SK-N-SH treated with all-trans-retinoic acid at 6 μM for 48 hours (cell line): ENCODE results near the gene LRRFIP1.

Experiments
- ATAC-seq: fragments of 200-7000 bp; cut with Tn5 transposase; 3 replicates; pipeline ENCODE4 v1.9.1; 2020; ENCODE audit warnings: mild to moderate bottlenecking, moderate library complexity
- ARNTL ChIP-seq: fragments of 450-650 bp; formaldehyde crosslinking; IDR thresholded peaks from 2 replicates; pipeline ENCODE4 v1.5.0; 2020; ENCODE audit warnings: low read depth, mild to moderate bottlenecking, moderate library complexity, borderline replicate concordance
- BACH2 ChIP-seq: fragments of 250-450 bp; sonication (Bioruptor Pico); IDR thresholded peaks from 2 replicates; pipeline ENCODE4 v1.9.0; 2021; ENCODE audit warnings: mild to moderate bottlenecking, borderline replicate concordance
- GLIS3 ChIP-seq: fragments of 250-450 bp; sonication (Bioruptor Pico); IDR thresholded peaks from 2 replicates; pipeline ENCODE4 v1.5.0; 2020; ENCODE audit warnings: mild to moderate bottlenecking, moderate library complexity
- ISL1 ChIP-seq: fragments of 250-450 bp; sonication (Bioruptor Pico); IDR thresholded peaks from 2 replicates; pipeline ENCODE4 v2.1.2; 2022; ENCODE audit warnings: mild to moderate bottlenecking, moderate library complexity
- OSR1 ChIP-seq: fragments of 250-450 bp; sonication (Bioruptor Pico); IDR thresholded peaks from 2 replicates; pipeline ENCODE4 v1.8.0; 2022; ENCODE audit warnings: moderate library complexity, mild to moderate bottlenecking, inconsistent platforms
- RARB ChIP-seq: fragments of 250-450 bp; sonication (Bioruptor Pico); IDR thresholded peaks from 2 replicates; pipeline ENCODE4 v1.8.0; 2021; ENCODE audit warnings: mild to moderate bottlenecking, moderate library complexity
- SNAI2 ChIP-seq: fragments of 250-450 bp; sonication (Bioruptor Pico); IDR thresholded peaks from 2 replicates; pipeline ENCODE4 v1.5.0; 2020; ENCODE audit warnings: mild to moderate bottlenecking, moderate library complexity
- TCF4 ChIP-seq: fragments of 250-450 bp; sonication (Bioruptor Pico); IDR thresholded peaks from 2 replicates; pipeline ENCODE4 v1.8.0; 2021; ENCODE audit warnings: mild to moderate bottlenecking, moderate library complexity, borderline replicate concordance
- TOX ChIP-seq: fragments of 250-450 bp; sonication (Bioruptor Pico); IDR thresholded peaks from 2 replicates; pipeline ENCODE4 v1.8.0; 2021; ENCODE audit warnings: mild to moderate bottlenecking, moderate library complexity, borderline replicate concordance
- ZFP3 ChIP-seq: fragments of 250-450 bp; sonication (Bioruptor Pico); IDR thresholded peaks from 2 replicates; pipeline ENCODE4 v1.5.0; 2020; ENCODE audit warnings: mild to moderate bottlenecking, moderate library complexity
- ZFP30 ChIP-seq: fragments of 450-650 bp; formaldehyde crosslinking; IDR thresholded peaks from 2 replicates; pipeline ENCODE4 v1.5.0; 2022; ENCODE audit warnings: mild to moderate bottlenecking, moderate library complexity
- ZNF565 ChIP-seq: fragments of 450-650 bp; formaldehyde crosslinking; conservative IDR thresholded peaks from 2 replicates; pipeline ENCODE4 v1.5.0; 2020; ENCODE audit warnings: low read depth, mild to moderate bottlenecking, moderate library complexity
- ZNF70 ChIP-seq: fragments of 450-650 bp; formaldehyde crosslinking; IDR thresholded peaks from 2 replicates; pipeline ENCODE4 v1.5.0; 2020; ENCODE audit warnings: mild to moderate bottlenecking, moderate library complexity
- TF ChIP-seq, protein P1 (sequence below): fragments of 250-450 bp; sonication (Bioruptor Pico); IDR thresholded peaks from 2 replicates; pipeline ENCODE4 v1.8.0; 2020; ENCODE audit warnings: mild to moderate bottlenecking, moderate library complexity, borderline replicate concordance
- TF ChIP-seq, protein P2 (sequence below): fragments of 250-450 bp; sonication (Bioruptor Pico); IDR thresholded peaks from 2 replicates; pipeline ENCODE4 v1.5.1; 2021; ENCODE audit warnings: mild to moderate bottlenecking, moderate library complexity
- TF ChIP-seq, protein P3 (sequence below): fragments of 250-450 bp; sonication (Bioruptor Pico); IDR thresholded peaks from 2 replicates; pipeline ENCODE4 v1.8.0; 2021; ENCODE audit warnings: low read depth, mild to moderate bottlenecking, moderate library complexity, borderline replicate concordance
- TF ChIP-seq, protein P4 (sequence below): fragments of 250-450 bp; sonication (Bioruptor Pico); IDR thresholded peaks from 2 replicates; pipeline ENCODE4 v1.5.0; 2020; ENCODE audit warnings: mild to moderate bottlenecking, moderate library complexity

LRRFIP1 gene

DNA sequence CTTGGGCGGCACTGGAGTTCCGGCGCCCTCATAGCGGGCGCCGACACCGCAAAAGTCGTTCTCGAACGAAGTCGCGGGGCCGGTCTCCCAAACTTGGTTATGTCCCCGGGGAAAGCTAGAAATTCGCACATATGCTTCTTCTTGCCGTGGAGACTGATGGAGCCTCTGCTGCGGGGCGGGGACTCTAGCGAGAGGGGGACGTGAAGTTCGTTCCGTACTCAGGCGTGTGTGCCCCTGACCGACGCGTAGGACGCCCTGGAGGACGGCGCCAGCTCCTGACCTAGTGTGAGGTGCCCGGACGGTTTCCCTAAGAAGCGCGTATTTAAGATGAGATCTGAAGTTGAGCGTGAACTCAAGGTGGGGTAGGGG lies 171.7 kb downstream of the LRRFIP1 start:
- ATAC-seq = no peak
- TF ChIP-seq SNAI2 (CRISPR knock-in tag) (no peak), BACH2 (CRISPR knock-in tag) (no peak), ZNF565 (no peak), ISL1 (CRISPR knock-in tag) (no peak), GLIS3 (CRISPR knock-in tag) (no peak), TCF4 (no peak), ZNF70 (CRISPR knock-in tag) (no peak), ZFP3 (no peak), TOX (CRISPR knock-in tag) (no peak)
- TF ChIP-seq, protein P1, sequence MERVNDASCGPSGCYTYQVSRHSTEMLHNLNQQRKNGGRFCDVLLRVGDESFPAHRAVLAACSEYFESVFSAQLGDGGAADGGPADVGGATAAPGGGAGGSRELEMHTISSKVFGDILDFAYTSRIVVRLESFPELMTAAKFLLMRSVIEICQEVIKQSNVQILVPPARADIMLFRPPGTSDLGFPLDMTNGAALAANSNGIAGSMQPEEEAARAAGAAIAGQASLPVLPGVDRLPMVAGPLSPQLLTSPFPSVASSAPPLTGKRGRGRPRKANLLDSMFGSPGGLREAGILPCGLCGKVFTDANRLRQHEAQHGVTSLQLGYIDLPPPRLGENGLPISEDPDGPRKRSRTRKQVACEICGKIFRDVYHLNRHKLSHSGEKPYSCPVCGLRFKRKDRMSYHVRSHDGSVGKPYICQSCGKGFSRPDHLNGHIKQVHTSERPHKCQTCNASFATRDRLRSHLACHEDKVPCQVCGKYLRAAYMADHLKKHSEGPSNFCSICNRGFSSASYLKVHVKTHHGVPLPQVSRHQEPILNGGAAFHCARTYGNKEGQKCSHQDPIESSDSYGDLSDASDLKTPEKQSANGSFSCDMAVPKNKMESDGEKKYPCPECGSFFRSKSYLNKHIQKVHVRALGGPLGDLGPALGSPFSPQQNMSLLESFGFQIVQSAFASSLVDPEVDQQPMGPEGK (CRISPR knock-in tag) = no peak
- TF ChIP-seq, protein P2, sequence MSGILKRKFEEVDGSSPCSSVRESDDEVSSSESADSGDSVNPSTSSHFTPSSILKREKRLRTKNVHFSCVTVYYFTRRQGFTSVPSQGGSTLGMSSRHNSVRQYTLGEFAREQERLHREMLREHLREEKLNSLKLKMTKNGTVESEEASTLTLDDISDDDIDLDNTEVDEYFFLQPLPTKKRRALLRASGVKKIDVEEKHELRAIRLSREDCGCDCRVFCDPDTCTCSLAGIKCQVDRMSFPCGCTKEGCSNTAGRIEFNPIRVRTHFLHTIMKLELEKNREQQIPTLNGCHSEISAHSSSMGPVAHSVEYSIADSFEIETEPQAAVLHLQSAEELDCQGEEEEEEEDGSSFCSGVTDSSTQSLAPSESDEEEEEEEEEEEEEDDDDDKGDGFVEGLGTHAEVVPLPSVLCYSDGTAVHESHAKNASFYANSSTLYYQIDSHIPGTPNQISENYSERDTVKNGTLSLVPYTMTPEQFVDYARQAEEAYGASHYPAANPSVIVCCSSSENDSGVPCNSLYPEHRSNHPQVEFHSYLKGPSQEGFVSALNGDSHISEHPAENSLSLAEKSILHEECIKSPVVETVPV (CRISPR knock-in tag) = no peak
- TF ChIP-seq, protein P3, sequence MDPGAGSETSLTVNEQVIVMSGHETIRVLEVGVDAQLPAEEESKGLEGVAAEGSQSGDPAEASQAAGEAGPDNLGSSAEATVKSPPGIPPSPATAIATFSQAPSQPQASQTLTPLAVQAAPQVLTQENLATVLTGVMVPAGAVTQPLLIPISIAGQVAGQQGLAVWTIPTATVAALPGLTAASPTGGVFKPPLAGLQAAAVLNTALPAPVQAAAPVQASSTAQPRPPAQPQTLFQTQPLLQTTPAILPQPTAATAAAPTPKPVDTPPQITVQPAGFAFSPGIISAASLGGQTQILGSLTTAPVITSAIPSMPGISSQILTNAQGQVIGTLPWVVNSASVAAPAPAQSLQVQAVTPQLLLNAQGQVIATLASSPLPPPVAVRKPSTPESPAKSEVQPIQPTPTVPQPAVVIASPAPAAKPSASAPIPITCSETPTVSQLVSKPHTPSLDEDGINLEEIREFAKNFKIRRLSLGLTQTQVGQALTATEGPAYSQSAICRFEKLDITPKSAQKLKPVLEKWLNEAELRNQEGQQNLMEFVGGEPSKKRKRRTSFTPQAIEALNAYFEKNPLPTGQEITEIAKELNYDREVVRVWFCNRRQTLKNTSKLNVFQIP (CRISPR knock-in tag) = no peak
- TF ChIP-seq, protein P4, sequence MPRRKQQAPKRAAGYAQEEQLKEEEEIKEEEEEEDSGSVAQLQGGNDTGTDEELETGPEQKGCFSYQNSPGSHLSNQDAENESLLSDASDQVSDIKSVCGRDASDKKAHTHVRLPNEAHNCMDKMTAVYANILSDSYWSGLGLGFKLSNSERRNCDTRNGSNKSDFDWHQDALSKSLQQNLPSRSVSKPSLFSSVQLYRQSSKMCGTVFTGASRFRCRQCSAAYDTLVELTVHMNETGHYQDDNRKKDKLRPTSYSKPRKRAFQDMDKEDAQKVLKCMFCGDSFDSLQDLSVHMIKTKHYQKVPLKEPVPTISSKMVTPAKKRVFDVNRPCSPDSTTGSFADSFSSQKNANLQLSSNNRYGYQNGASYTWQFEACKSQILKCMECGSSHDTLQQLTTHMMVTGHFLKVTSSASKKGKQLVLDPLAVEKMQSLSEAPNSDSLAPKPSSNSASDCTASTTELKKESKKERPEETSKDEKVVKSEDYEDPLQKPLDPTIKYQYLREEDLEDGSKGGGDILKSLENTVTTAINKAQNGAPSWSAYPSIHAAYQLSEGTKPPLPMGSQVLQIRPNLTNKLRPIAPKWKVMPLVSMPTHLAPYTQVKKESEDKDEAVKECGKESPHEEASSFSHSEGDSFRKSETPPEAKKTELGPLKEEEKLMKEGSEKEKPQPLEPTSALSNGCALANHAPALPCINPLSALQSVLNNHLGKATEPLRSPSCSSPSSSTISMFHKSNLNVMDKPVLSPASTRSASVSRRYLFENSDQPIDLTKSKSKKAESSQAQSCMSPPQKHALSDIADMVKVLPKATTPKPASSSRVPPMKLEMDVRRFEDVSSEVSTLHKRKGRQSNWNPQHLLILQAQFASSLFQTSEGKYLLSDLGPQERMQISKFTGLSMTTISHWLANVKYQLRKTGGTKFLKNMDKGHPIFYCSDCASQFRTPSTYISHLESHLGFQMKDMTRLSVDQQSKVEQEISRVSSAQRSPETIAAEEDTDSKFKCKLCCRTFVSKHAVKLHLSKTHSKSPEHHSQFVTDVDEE (CRISPR knock-in tag) = no peak

DNA sequence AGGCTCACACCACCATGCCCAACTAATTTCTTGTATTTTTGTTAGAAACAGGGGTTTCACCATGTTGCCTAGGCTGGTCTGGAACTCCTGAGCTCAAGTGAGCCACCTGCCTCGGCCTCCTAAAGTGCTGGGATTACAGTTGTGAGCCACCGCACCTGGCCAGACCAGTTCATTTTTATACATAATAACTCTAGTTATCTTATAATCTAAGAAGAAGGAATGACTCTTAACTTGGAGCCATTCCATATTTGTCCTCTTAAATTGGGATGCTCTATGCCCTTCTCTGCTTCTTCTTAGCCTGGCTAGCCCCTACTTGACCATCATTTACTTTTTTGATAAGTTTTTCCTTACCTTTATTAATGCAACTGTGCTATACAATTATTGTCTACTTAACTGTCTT lies 174.1 kb downstream of the LRRFIP1 start:
- TF ChIP-seq OSR1 (CRISPR knock-in tag) (no peak), GLIS3 (CRISPR knock-in tag) (no peak), ARNTL (no peak), SNAI2 (CRISPR knock-in tag) (no peak), ZFP3 (no peak), ISL1 (CRISPR knock-in tag) (no peak), RARB (CRISPR knock-in tag) (no peak), ZNF70 (CRISPR knock-in tag) (no peak), ZFP30 (CRISPR knock-in tag) (no peak), ZNF565 (no peak), TOX (CRISPR knock-in tag) (no peak)
- TF ChIP-seq, protein P4 (CRISPR knock-in tag) = no peak
- TF ChIP-seq, protein P2 (CRISPR knock-in tag) = no peak
- TF ChIP-seq, protein P1 (CRISPR knock-in tag) = no peak
- ATAC-seq = no peak
